ENCODE measurements around the gene TSPAN8.
A peak's percentile ranks its signal among the peaks of the same experiment; 100 is the strongest.
"Not testable (repeated sequence)": the region's sequence is repeated elsewhere in the genome, so short reads cannot be mapped to it uniquely, and the experiment has no call there.

Gene TSPAN8

DNA sequence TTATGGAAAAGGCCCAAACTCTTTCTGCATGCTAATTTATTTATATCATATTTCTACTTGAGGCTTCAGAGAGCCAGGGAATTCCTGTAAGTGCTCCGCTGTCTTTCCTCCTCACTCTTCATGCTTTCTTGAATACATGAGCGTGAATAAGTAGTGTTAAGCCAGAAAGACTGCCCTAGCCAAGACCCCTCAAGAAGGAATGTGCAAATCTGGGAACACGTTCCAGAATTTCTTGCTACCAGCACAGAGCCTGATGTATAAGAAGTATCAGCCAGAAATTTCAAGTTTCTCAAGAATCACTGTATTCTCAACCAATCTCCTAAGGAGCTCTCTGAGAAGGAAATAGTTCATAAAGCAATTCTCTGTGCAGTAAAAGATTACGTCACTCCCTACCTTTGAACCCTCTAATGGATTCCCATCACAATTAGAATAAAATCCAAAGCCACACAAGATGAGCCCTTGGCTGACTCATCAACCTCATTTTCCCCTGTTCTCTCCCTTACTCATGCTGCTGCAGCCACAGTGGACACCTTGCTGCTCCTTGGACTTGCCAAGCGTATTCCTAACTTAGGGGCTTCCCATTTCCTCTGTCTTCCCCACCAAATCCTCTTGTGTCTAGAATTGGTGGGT lies 6.9 kb upstream of the TSPAN8 start:
- peak; percentile 8 for DNase-seq (ENCODE audit: low spot score)
- FAIRE-seq, result no peak

GRCh38 chr12:71164166-71164565 lies 6.4 kb upstream of the TSPAN8 start:
- FAIRE-seq (no peak), DNase-seq (ENCODE audit: low spot score) (no peak)

GRCh38 chr12:71162832-71163763 lies 5.3 kb upstream of the TSPAN8 start:
- FAIRE-seq, result no peak
- no peak for DNase-seq (ENCODE audit: low spot score)

DNA sequence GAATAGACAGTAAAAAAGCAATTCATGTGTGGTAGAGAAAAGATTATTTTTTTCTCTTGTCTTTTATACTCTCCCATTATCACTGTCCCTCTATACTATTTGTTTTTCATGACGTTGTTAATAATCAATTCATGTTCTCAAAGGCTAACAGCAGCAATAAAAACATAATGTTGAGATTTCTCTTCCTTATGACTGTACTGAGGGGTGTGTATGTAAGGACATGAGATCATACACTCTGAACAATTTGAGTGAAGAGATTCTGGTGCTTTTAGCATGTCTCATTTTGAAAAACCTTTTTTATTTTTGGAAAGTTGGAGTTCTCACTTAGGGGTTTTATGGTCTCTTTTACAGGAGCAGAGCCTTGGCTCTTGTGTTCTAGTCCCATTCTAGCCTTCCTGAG lies 3.8 kb upstream of the TSPAN8 start:
- FAIRE-seq (no peak), DNase-seq (ENCODE audit: low spot score) (no peak)

DNA sequence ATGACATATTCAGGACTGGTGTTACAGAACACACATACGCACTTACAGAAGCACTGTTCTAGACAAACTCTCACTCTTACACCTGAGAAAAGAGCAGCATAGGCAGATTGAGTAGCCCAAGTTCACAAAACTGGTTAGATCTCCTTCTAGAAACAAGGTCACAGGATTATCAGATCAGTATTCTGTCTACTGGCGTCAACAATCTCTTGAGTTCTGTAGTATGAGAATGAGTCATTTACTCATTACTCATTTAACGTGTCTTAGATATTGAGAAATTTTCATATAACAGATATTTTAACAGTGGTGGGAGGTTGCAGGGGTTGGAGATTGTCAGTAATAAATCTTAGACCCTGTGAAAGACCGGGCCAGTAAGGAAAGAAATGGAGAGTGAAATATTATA lies 2.8 kb upstream of the TSPAN8 start:
- DNase-seq (ENCODE audit: low spot score), result no peak
- no peak for FAIRE-seq

DNA sequence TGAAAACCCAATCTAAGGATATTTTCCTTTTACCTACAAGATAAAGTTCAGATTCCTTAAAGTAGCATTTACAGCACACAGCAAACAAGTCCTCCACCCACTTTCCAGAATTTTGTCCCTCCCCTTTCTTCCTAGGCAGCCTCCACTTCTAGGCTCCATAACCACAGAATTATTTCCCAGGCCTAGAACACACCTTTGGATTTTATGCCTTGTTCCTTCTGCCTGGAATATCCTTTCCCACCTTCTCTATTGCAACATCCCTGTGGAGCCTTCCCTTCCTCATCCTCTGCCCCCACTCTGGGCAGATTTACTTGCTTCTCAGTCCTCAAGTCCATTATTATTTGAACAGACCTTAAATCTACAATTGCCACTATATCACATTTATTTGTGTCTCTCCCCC lies 2.1 kb upstream of the TSPAN8 start:
- DNase-seq (ENCODE audit: low spot score) (no peak), FAIRE-seq (no peak)

DNA sequence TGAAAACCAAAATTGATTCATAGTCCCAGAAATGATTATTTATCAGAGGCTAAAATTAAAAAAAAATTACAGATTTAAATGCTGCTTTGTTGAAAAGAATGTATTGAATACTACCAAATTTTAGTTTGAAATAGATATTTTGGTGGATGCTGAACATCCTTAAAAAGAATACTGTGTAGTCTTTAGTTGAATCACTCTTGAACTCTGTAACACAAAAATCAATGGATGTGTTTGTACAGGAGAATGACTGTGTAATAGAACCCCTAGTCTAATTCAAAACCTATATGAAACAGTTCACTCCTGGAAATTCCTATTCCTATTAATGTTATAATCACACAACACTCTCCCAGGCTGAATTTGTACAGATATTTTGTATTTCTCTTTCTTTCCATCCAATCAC lies 1.5 kb upstream of the TSPAN8 start:
- FAIRE-seq (no peak), DNase-seq (ENCODE audit: low spot score) (no peak)

- DNase-seq (ENCODE audit: low spot score), result no peak
- no peak for FAIRE-seq
Observed at GRCh38 chr12:71158361-71158882, 623 bp upstream of the TSPAN8 start.

DNA sequence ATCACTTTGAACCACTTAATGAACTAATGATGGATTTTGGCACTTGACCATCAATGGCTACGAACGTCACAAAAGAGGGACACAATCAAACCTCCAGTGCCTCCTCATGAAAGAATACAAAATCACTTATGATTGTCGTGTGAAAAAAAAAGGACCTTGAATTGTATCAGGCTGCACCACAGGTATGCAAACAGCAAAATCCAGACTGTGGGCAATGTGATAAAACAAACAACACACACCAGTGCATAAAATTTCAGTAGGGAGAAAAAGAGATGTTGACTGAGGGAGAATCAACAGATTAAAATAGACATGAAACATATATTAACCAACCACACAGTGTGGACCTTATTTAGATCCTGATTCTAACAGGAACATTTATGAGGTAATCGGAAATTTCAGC lies 2.6 kb downstream of the TSPAN8 start:
- DNase-seq (ENCODE audit: low spot score) (no peak), FAIRE-seq (no peak)

DNA sequence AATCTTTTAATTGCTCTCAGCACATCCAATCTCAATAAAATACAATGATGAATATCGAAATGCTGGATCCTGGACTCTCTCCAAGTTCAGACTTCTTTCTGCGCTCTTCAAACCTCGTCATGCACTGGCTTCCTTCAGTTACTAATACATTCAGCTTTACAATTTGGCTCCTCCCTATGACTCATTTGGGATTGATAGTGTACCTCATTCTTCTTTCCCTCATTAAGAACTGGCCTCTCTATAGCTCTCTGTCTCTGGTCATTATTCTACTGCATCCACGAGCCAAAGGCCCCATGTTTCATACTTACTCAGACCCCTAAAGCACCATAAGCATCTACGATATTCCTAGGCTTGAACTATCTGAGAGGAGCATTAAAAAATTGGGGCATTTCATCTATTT lies 4.9 kb downstream of the TSPAN8 start:
- DNase-seq (ENCODE audit: low spot score) (no peak), FAIRE-seq (no peak)

- DNase-seq (ENCODE audit: low spot score); FAIRE-seq: not testable (repeated sequence)
Observed at GRCh38 chr12:71150041-71150440, 7.8 kb downstream of the TSPAN8 start.

- DNase-seq (ENCODE audit: low spot score) (no peak), FAIRE-seq (no peak)
Observed at GRCh38 chr12:71144682-71145081, 13.1 kb downstream of the TSPAN8 start.

- no peak for DNase-seq (ENCODE audit: low spot score)
- FAIRE-seq, result no peak
Observed at GRCh38 chr12:71142956-71143355, 14.8 kb downstream of the TSPAN8 start.

DNA sequence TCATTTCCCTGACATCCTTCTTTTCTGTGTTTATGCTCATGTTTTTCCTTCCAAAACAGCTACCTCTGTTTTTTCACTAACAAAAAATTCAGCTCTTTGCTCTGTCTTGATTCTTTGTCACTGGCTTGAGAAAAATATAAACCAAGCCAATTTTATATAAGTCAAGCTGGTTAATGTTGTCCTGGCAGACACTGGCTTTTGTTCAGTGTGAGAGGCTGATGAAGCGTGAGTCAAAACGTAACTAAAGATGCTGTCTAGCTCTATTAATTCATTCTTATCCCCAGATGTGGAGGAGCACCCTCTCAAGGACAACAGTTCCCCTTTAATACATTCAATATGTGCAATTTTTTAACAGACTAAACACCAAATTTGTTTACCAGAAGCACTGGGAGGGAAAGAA lies 15.8 kb downstream of the TSPAN8 start:
- FAIRE-seq, result no peak
- DNase-seq (ENCODE audit: low spot score), result no peak

- DNase-seq (ENCODE audit: low spot score) (no peak), FAIRE-seq (no peak)
Observed at GRCh38 chr12:71141378-71141926, 16.3 kb downstream of the TSPAN8 start.

DNA sequence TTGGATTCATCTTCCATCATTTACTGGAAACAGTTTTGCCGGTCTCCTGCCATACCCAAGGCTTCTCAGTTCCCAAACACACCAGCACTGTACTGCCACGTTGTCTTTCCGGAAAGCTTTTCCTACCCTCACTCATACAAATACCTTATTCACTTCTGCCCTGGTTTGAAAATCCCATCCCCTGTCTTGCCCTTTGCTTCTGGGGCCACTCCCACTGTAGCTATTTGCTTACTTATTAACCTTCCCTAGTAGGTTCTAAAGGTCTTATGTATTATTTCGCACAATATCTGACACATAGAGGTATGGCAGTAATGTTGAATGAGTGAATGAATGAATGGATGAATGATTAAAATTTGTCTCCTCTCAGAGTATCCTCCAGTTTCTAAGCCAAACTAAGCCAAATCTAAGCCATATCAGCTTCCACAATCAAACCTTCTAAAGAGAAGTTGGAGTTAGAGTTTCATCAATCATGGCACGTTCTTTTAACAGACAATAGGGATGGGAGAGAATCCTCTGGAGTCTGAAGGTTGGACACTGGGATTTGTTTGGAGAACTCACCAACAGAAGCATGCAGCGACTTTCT lies 18.6 kb downstream of the TSPAN8 start:
- FAIRE-seq (peak; percentile 27), DNase-seq (ENCODE audit: low spot score) (no peak)

DNA sequence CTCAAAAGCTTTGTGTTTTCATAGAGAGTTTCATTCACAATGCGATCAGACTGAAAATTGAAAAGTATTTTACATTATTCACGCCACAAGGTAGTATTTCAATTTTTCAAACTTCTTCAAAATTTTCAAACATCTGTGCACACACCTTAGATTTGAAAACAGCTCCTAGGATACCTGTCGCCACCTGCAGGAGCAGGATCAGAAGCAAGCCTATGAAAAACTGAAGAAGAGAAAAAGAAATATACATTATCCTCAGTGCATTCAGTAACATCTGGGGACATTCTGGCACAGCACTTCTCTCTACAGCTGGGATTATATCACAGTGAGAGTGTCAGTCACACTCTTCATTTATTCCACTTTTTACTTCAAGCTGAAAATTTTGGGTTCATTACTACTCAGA lies 19.8 kb downstream of the TSPAN8 start:
- FAIRE-seq (no peak), DNase-seq (ENCODE audit: low spot score) (no peak)

- FAIRE-seq (no peak), DNase-seq (ENCODE audit: low spot score) (no peak)
Observed at GRCh38 chr12:71135812-71136176, 22.0 kb downstream of the TSPAN8 start.

DNA sequence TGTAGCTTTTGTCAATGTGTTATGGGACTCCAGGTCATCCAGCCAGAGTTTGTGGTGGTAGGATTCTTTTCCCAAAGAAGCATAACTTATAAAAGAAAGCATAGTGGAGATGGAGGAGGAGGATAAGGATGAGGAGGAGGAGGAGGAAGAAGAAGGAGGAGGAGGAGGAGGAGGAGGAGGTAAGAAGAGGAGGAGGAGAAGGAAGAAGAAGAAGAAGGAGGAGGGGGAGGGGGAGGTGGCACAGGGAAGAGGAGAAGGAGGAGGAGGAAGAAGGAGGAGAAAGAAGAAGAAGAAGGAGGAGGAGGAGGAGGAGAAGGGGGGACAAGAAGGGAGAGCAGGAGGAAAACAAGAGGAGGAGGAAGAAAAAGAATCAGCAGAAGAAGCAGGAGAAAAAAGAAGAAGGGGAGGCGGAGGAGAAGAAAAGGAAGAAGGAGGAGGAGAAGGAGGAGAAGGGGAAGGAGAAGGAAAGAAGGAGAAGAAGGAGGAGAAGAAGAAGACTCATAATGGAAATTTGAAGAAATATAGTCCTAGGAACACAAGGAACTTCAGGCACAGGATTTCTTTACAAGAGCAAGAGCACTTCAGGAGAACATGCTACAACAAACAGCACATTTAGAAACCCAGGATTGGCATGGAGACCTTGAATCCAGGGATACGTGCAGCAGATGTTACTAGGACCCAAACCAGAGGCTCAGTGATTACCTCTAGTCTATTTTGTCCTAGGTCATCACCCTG lies 22.6 kb downstream of the TSPAN8 start:
- no peak for FAIRE-seq
- no peak for DNase-seq (ENCODE audit: low spot score)

DNA sequence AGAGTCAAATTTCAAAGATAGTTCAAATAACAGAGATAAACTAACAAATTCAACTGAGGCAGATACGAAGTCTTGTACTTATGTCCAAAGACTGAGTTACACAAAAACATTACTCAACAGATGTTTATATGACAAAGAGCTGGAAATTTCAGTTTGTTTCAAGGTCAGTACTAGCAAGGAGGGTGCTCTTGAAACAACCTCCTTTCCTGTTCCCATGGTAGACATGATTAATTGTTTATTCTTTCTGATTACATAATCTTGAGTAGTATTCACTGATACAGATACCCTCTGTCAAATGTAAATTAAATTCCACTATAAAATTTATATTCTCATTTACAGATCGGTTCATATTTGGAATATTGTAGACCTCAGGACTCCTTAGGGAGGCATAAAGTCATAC lies 23.4 kb downstream of the TSPAN8 start:
- no peak for DNase-seq (ENCODE audit: low spot score)
- FAIRE-seq, result no peak

DNA sequence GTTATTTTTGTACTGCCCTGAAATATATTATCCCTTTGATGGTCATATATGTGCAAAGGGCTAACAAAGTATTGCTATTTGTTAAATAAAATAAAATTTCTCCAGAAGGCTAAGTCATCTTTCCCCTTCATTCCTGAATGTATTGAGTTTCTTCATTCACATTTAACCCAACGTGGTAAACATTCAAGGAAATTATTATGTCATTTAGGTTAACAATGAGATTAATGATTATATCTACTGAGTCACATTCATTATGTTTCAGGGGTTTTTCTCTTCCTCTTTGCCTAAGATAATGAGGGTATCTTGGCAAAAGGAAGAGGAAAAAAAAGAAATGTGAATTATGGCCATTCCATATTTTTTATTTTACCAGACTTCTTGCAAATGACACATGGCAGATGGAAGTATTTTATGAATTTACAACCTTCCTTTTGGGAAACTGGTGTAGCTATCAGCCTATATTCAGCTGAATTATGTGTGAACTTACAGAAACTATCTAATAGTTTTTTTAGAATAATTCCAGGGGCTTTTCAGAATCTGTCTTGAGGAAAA lies 27.2 kb downstream of the TSPAN8 start:
- FAIRE-seq (no peak), DNase-seq (ENCODE audit: low spot score) (no peak)

Data from urothelium cell line (cell line).